HG02852 (cell line): ENCODE measurements around the gene EEF2K.
"Not testable (repeated sequence)": the region's sequence is repeated elsewhere in the genome, so short reads cannot be mapped to it uniquely, and the experiment has no call there.

Source experiments
- ATAC-seq: cut with Tn5 transposase; IDR thresholded peaks from one replicate; pipeline ENCODE4 v1.9.1; 2021; ENCODE audit warnings: mild to moderate bottlenecking, moderate library complexity; ENCODE audit not compliant: unreplicated experiment

EEF2K gene

GRCh38 chr16:22291860-22292318 lies 85.8 kb downstream of the EEF2K start:
- ATAC-seq = no peak

- no peak for ATAC-seq
Measured at GRCh38 chr16:22292320-22292719, 86.2 kb downstream of the EEF2K start.

GRCh38 chr16:22293137-22294106 lies 87.3 kb downstream of the EEF2K start:
- ATAC-seq = no peak

DNA sequence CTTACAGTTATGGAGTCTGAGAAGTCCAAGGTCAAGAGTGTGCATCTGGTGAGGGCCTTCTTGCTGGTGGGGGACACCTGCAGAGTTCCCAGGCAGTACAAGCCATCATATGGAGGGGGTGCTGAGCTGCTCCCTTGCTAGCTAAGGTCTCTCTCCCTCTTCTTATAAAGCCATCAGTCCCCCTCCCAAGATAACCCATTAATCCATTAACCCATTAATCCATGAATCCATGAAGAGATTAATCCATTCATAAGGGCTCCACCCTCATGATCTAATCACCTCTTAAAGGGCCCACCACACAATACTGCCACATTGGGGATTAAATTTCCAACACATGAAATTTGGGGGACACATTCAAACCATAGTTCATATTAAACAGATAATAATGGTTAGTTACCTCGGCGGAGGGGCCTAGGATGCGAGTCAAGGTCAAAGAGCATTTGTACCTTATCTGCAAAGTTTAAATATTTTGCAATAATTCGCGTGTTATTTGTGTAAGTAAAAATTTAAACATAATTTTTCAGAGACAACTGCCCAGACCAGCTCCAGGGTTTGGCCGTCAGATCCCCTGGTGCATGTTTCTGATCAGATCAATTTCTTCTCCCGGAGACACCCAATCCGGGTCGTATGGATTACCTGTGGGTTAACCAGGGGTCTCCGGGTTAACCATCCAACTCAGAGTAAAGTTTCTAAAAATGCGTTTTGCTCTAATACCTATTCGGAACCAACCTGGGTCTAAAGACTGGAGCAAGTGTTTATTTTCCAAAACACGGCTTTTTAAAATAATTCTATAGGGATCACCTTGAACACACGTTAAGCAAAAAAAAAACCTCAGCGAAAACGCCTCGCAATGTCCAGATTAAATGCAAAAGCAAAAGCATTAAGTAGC lies 90.4 kb downstream of the EEF2K start:
- no peak for ATAC-seq

GRCh38 chr16:22297114-22297870 lies 91.2 kb downstream of the EEF2K start, which contains the start of gene POLR3E:
POLR3E (plus strand) TSS chr16:22297409; CDS start chr16:22302969, 5,560 bp downstream.
- ATAC-seq = peak; percentile 79

- peak; percentile 31 for ATAC-seq
Measured at GRCh38 chr16:22297871-22298733, 92.0 kb downstream of the EEF2K start.

DNA sequence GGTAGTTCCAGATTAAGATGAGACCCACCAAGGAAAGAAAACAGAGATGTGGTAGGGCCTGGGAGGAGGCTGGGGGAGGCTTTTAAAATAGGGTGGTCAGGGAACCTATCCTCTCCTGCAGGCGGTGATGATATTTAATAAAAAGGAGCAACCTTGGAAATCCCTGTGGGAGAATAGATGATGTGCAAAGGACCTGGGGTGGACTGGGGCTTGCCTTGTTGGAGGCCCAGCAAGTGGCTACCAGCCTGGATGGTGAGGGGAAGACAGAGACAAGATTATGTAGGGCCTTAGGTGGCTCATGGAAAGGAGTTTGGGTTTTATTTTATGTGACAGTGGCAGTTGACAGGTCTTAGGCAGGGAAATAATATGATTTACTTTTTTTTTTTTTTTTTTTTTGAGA lies 93.0 kb downstream of the EEF2K start:
- no peak for ATAC-seq

DNA sequence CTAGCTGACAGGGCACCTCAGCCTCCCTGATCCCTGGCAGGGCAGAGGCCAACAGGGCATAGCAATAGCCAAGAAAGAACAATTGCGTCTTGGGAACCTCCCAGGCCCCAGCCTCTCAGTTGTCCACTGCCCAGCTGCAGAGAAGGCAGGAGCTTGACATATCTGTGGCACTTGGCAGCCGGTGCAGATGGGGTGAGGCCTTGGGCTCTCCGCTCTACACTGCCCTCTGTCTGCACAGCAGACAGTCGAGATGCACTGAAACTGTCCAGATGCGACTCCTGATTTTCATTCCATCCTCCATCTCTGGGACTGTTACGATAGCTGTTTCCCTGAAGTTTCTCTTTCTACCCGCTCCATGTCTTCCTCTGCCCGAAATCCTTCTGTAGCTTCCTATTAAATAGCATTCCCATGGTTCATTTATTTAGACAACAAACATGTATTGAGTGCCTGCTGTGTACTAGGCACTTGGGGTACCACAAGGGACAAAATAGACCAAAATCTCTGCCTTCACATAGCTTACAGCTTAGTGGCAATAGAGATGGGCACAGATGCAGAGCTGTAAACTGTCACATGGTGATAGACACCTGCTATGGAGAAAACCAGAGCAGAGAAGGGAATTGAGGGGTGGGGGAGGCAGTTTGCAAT lies 94.5 kb downstream of the EEF2K start:
- no peak for ATAC-seq

DNA sequence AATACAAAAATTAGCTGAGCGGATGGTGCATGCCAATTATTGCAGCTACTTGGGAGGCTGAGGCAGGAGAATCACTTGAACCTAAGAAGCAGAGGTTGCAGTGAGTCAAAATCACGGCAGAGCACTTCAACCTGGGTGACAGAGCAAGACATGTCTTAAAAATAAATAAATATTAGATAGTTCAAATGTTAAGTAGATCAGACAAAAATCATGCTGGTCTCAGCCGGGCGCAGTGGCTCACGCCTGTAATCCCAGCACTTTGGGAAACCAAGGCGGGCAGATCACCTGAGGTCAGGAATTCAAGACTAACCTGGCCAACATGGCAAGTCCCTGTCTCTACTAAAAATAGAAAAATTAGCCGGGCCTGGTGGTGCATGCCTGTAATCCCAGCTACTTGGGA lies 95.3 kb downstream of the EEF2K start:
- ATAC-seq = not testable (repeated sequence)

GRCh38 chr16:22302776-22303363 lies 96.8 kb downstream of the EEF2K start:
- ATAC-seq = no peak

- ATAC-seq = no peak
Measured at GRCh38 chr16:22304411-22304810, 98.3 kb downstream of the EEF2K start.

GRCh38 chr16:22306788-22307187 lies 100.7 kb downstream of the EEF2K start:
- ATAC-seq = no peak

GRCh38 chr16:22307838-22308237 lies 101.8 kb downstream of the EEF2K start:
- ATAC-seq = no peak

DNA sequence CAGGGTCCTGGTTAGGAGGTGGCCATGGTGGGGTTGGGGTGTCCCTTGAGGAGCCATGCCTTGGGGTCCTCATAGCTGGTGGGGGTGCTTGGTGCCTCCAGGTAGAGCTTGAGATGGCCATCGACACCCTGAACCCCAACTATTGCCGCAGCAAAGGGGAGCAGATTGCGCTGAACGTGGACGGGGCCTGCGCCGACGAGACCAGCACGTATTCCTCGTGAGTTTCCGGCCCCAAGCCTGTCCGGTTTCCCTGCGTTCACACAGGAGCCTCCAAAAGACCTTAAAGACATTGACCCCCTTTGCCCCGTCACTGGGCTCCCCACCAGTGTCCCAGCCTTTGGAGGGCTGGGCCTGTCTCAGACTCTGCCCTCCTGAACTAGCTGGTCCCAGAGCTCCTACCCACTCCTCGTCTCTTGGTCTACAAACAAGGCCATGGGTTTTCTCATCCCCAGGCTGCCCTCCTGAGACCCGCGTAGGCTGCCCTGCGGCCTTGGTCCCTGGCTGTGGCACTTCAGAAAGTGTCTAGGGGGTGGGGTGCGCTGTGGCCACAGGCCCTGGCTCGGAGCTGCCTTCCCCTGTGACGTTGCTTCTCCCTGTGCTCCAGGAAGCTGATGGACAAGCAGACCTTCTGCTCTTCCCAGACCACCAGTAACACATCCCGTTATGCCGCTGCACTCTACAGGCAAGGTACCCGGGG lies 102.9 kb downstream of the EEF2K start:
- no peak for ATAC-seq

DNA sequence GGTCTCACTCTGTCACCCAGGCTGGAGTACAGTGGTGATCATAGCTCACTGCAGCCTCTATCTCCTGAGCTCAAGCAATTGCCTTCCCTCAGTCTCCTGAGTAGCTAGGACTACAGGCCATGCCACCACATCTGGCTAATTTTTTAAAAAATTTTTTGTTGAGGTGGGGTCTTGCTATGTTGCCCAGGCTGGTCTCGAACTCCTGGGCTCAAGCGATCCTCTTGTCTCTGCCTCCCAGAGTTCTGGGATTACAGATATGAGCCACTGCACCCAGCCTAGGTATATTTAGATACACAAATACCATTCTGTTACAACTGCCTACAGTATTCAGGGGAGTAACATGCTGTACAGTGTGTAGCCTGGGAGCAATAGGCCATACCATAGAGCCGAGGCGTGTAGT lies 105.4 kb downstream of the EEF2K start:
- no peak for ATAC-seq

- ATAC-seq = no peak
Measured at GRCh38 chr16:22312897-22313781, 107.1 kb downstream of the EEF2K start.

GRCh38 chr16:22313876-22314470 lies 107.9 kb downstream of the EEF2K start:
- ATAC-seq = no peak
